NCI-H1417 treated with DMSO at 0.1 percent for 48 hours (cell line): ENCODE measurements around the gene ZNF23.
"Not testable (repeated sequence)": the region's sequence is repeated elsewhere in the genome, so short reads cannot be mapped to it uniquely, and the experiment has no call there.

ENCODE experiments used
- DNase-seq: peaks from one replicate; lab custom pipeline; 2025; lab: John Stamatoyannopoulos, UW

The ZNF23 gene

GRCh38 chr16:71461686-71462648 is at the start of gene ZNF23:
TSS of gene ZNF23 (minus strand) at chr16:71462247. CDS start at chr16:71456796, 5,451 bp downstream.
- no peak for DNase-seq

- no peak for DNase-seq
Observed at GRCh38 chr16:71507061-71507460, 45.0 kb upstream of the ZNF23 start.

GRCh38 chr16:71504901-71505300 is 42.9 kb upstream of the ZNF23 start:
- no peak for DNase-seq

- not testable (repeated sequence) for DNase-seq
Observed at GRCh38 chr16:71504051-71504450, 42.0 kb upstream of the ZNF23 start.

GRCh38 chr16:71501547-71501946 is 39.5 kb upstream of the ZNF23 start:
- DNase-seq, result no peak

GRCh38 chr16:71500964-71501363 is 38.9 kb upstream of the ZNF23 start:
- DNase-seq, result no peak

GRCh38 chr16:71499775-71500364 is 37.8 kb upstream of the ZNF23 start:
- DNase-seq, result no peak

GRCh38 chr16:71498031-71498430 is 36.0 kb upstream of the ZNF23 start:
- no peak for DNase-seq

GRCh38 chr16:71493213-71493612 is 31.2 kb upstream of the ZNF23 start:
- no peak for DNase-seq

- DNase-seq, result no peak
Observed at GRCh38 chr16:71492786-71493185, 30.7 kb upstream of the ZNF23 start.

GRCh38 chr16:71491054-71491453 is 29.0 kb upstream of the ZNF23 start:
- DNase-seq, result no peak

- DNase-seq, result no peak
Observed at GRCh38 chr16:71490361-71490760, 28.3 kb upstream of the ZNF23 start.

GRCh38 chr16:71489122-71489521 is 27.1 kb upstream of the ZNF23 start, which contains the start of gene ZNF19:
TSS of gene ZNF19 (minus strand) at chr16:71489324. CDS start at chr16:71482114, 7,210 bp downstream.
- DNase-seq, result no peak

- DNase-seq, result peak; percentile 62
Observed at GRCh38 chr16:71484006-71484893, 22.2 kb upstream of the ZNF23 start.

- DNase-seq, result no peak
Observed at GRCh38 chr16:71482569-71482968, 20.5 kb upstream of the ZNF23 start.

- no peak for DNase-seq
Observed at GRCh38 chr16:71480956-71481355, 18.9 kb upstream of the ZNF23 start.

- DNase-seq, result no peak
Observed at GRCh38 chr16:71479420-71479819, 17.4 kb upstream of the ZNF23 start.

- DNase-seq, result no peak
Observed at GRCh38 chr16:71476457-71477124, 14.5 kb upstream of the ZNF23 start.

GRCh38 chr16:71474864-71475263 is 12.8 kb upstream of the ZNF23 start:
- DNase-seq, result no peak

- no peak for DNase-seq
Observed at GRCh38 chr16:71473891-71474290, 11.8 kb upstream of the ZNF23 start.

GRCh38 chr16:71472931-71473330 is 10.9 kb upstream of the ZNF23 start:
- no peak for DNase-seq

GRCh38 chr16:71472051-71472450 is 10.0 kb upstream of the ZNF23 start:
- DNase-seq, result no peak
